Measurements from ENCODE around the gene ACOXL.

Gene ACOXL

GRCh38 chr2:111031546-111032478, 299.4 kb downstream of the ACOXL start:
- no peaks in the 10 kb centered on the region for H3K27me3 ChIP-seq (ENCODE audit: low read length)
- H3K4me2 ChIP-seq (ENCODE audit: low read depth, low read length, poor library complexity, severe bottlenecking), result no peak overlapping the region

DNA sequence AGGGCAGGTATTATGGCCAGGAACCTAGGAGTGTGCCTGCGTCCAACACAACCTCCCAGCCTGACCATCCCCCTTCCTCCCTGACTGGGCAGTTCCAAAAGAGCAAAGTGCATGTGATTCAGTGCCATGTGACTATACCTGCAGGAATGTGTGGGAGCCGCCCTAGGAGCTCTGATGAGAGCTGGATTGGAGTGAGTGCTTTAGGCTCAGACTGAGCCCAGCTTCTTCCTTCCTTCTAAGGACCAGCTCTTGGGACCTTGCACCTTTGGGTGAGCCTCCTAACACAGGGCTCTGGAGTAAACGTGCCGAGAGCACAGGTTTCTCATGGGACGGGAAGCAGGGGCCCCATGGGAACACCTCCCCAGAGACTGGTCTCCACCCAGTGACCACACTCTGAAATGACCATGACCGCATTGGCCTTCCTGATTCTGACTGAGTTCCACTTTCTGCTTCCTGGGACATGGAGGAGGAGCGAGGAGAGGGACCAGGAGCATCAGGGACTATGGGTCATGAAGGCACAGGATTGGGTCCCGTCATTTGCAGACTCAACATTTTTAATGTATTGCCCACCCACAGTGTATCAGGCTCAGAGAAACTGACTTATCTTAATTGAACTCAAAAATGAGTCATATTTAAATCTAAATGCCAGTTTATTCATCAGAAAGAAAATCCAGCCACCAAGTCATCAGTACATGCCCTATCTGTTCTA, 300.5 kb downstream of the ACOXL start:
- H2AFZ ChIP-seq (ENCODE audit: low read depth, low read length, severe bottlenecking), result no peak overlapping the region
- H3K79me2 ChIP-seq (ENCODE audit: insufficient read depth, low read length), result no peaks in the 10 kb centered on the region
- H3K4me2 ChIP-seq (ENCODE audit: low read depth, low read length, poor library complexity, severe bottlenecking), result no peak overlapping the region
- H4K20me1 ChIP-seq (ENCODE audit: low read depth, low read length), result no peaks in the 10 kb centered on the region
- H3K9me2 ChIP-seq (replicated peaks; ENCODE audit: insufficient read depth, low read length), result no peaks in the 10 kb centered on the region
- no peak overlapping the region for H3K27ac ChIP-seq (ENCODE audit: low read depth, low read length)
- no peaks in the 10 kb centered on the region for H3K36me3 ChIP-seq (ENCODE audit: low read length)
- no peaks in the 10 kb centered on the region for H3K9me3 ChIP-seq (ENCODE audit: insufficient read depth, low read length)
- H3F3A ChIP-seq (ENCODE audit: insufficient read depth), result no peaks in the 10 kb centered on the region
- no peaks in the 10 kb centered on the region for H3K27me3 ChIP-seq (ENCODE audit: low read length)
- no peak overlapping the region for H3K4me3 ChIP-seq (ENCODE audit: insufficient read depth, low read length, poor library complexity, severe bottlenecking)
- no peak overlapping the region for H3K9ac ChIP-seq (ENCODE audit: low read length)
- no peak for TF ChIP-seq CTCF (IDR thresholded peaks at IDR 0.05; ENCODE audit: insufficient read depth, low read length, poor library complexity, severe bottlenecking)
- no peak for TF ChIP-seq EZH2phosphoT487 (conservative IDR thresholded peaks at IDR 0.05; ENCODE audit: low read length)

More at GRCh38 chr2:111031546-111032478, 299.4 kb downstream of the ACOXL start:
- H3K9me2 ChIP-seq (replicated peaks; ENCODE audit: insufficient read depth, low read length), result no peaks in the 10 kb centered on the region
- H2AFZ ChIP-seq (ENCODE audit: low read depth, low read length, severe bottlenecking), result no peak overlapping the region
- no peaks in the 10 kb centered on the region for H3K9me3 ChIP-seq (ENCODE audit: insufficient read depth, low read length)
- H3K79me2 ChIP-seq (ENCODE audit: insufficient read depth, low read length), result no peaks in the 10 kb centered on the region
- no peak overlapping the region for H3K4me3 ChIP-seq (ENCODE audit: insufficient read depth, low read length, poor library complexity, severe bottlenecking)
- TF ChIP-seq EZH2phosphoT487 (conservative IDR thresholded peaks at IDR 0.05; ENCODE audit: low read length), result no peak
- TF ChIP-seq CTCF (IDR thresholded peaks at IDR 0.05; ENCODE audit: insufficient read depth, low read length, poor library complexity, severe bottlenecking), result no peak
- H3K27ac ChIP-seq (ENCODE audit: low read depth, low read length), result no peak overlapping the region
- no peaks in the 10 kb centered on the region for H3K36me3 ChIP-seq (ENCODE audit: low read length)
- no peak overlapping the region for H3K9ac ChIP-seq (ENCODE audit: low read length)
- no peaks in the 10 kb centered on the region for H3F3A ChIP-seq (ENCODE audit: insufficient read depth)
- no peaks in the 10 kb centered on the region for H4K20me1 ChIP-seq (ENCODE audit: low read depth, low read length)

DNA sequence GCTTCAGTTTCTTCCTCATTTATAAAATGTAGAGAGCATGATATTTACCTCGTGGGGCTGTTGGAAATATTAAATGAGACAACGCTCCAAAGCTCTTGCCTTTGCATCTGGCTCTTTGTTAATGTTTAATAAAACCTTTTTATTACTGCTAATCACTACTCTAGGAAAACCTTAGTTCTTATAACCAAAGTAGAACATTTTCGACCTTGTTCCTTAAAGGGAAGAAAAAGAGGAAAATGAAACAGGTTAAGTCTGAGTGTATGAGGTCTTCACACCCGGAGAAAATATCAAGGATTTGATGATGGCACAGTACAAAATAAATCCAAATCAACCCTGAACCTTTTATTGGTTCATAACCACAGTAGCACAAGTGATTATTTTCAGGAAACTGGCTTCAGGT, 301.8 kb downstream of the ACOXL start:
- Histone ChIP-seq H3K9me3 (ENCODE audit: insufficient read depth, low read length) (no peaks in the 10 kb centered on the region), H2AFZ (ENCODE audit: low read depth, low read length, severe bottlenecking) (no peak overlapping the region), H3K36me3 (ENCODE audit: low read length) (no peaks in the 10 kb centered on the region), H4K20me1 (ENCODE audit: low read depth, low read length) (no peaks in the 10 kb centered on the region), H3K79me2 (ENCODE audit: insufficient read depth, low read length) (no peaks in the 10 kb centered on the region), H3K4me2 (ENCODE audit: low read depth, low read length, poor library complexity, severe bottlenecking) (no peak overlapping the region), H3F3A (ENCODE audit: insufficient read depth) (no peaks in the 10 kb centered on the region), H3K9me2 (replicated peaks; ENCODE audit: insufficient read depth, low read length) (no peaks in the 10 kb centered on the region), H3K27me3 (ENCODE audit: low read length) (no peaks in the 10 kb centered on the region), H3K9ac (ENCODE audit: low read length) (no peak overlapping the region), H3K4me3 (ENCODE audit: insufficient read depth, low read length, poor library complexity, severe bottlenecking) (no peak overlapping the region), H3K27ac (ENCODE audit: low read depth, low read length) (no peak overlapping the region)
- no peak for TF ChIP-seq CTCF (IDR thresholded peaks at IDR 0.05; ENCODE audit: insufficient read depth, low read length, poor library complexity, severe bottlenecking)
- no peak for TF ChIP-seq EZH2phosphoT487 (conservative IDR thresholded peaks at IDR 0.05; ENCODE audit: low read length)
